HepG2 (cell line): Measurements from ENCODE around the gene PAK1. TPM values are rescaled to one million over a fixed set of nuclear protein-coding genes. Genes with fewer than 3 reads are reported as not detected.

Experiments used
- DRAP1 ChIP-seq: IDR thresholded peaks from 2 replicates; pipeline ENCODE4 v1.6.1; 2016; ENCODE audit warnings: missing genetic modification reagents, missing compliant biosample characterization
- ELF3 ChIP-seq: IDR thresholded peaks from 2 replicates; pipeline ENCODE4 v1.6.1; 2016; ENCODE audit warnings: missing genetic modification reagents, missing compliant biosample characterization
- ETS1 ChIP-seq: sonication (generic); formaldehyde crosslinking; IDR thresholded peaks from 2 replicates; pipeline ENCODE4 v1.4.0; 2020; ENCODE audit warnings: missing genetic modification reagents
- HNF4G ChIP-seq, 2 experiments: sonication (generic) in 1 of 2; formaldehyde crosslinking in 1 of 2; IDR thresholded peaks; 2 replicates each; pipeline versions ENCODE4 v1.4.0 to v1.6.1; 2011 to 2020; ENCODE audit warnings: borderline replicate concordance in 2 of 2, low read depth in 2 of 2, mild to moderate bottlenecking in 2 of 2, low read length in 1 of 2, missing genetic modification reagents in 1 of 2, moderate library complexity in 1 of 2
- ISL2 ChIP-seq: sonication (generic); formaldehyde crosslinking; IDR thresholded peaks from 2 replicates; pipeline ENCODE4 v1.5.0; 2020; ENCODE audit warnings: missing genetic modification reagents
- MTF1 ChIP-seq: sonication (generic); formaldehyde crosslinking; IDR thresholded peaks from 2 replicates; pipeline ENCODE4 v1.5.0; 2020; ENCODE audit warnings: missing genetic modification reagents
- MTF2 ChIP-seq: sonication (generic); formaldehyde crosslinking; IDR thresholded peaks from 2 replicates; pipeline ENCODE4 v1.5.0; 2020; ENCODE audit warnings: missing genetic modification reagents, borderline replicate concordance
- MXI1 ChIP-seq: IDR thresholded peaks from 3 replicates; pipeline ENCODE4 v1.6.1; 2012; ENCODE audit warnings: low read depth, low read length, inconsistent platforms, borderline replicate concordance
- SOX5 ChIP-seq: IDR thresholded peaks from 2 replicates; pipeline ENCODE4 v1.6.1; 2016; ENCODE audit warnings: borderline replicate concordance
- TCF7 ChIP-seq: sonication (generic); IDR thresholded peaks from 2 replicates; pipeline ENCODE4 v1.6.1; 2016; ENCODE audit warnings: antibody characterized with exemption, low read depth
- TFAP4 ChIP-seq: sonication (generic); IDR thresholded peaks from 2 replicates; pipeline ENCODE4 v1.6.1; 2016; ENCODE audit warnings: low read depth, borderline replicate concordance
- ZNF18 ChIP-seq: sonication (generic); formaldehyde crosslinking; IDR thresholded peaks from 2 replicates; pipeline ENCODE4 v1.8.0; 2022; ENCODE audit warnings: mild to moderate bottlenecking, missing genetic modification reagents; ENCODE audit not compliant: insufficient replicate concordance
- ZNF260 ChIP-seq: sonication (generic); formaldehyde crosslinking; IDR thresholded peaks from 2 replicates; pipeline ENCODE4 v1.4.0; 2020; ENCODE audit warnings: missing genetic modification reagents, low read depth, mild to moderate bottlenecking, borderline replicate concordance
- ZNF407 ChIP-seq: sonication (generic); formaldehyde crosslinking; IDR thresholded peaks from one replicate; pipeline ENCODE4 v1.5.1; 2020; ENCODE audit warnings: mild to moderate bottlenecking, missing genetic modification reagents; ENCODE audit errors: not compliant biosample characterization
- ZSCAN5A ChIP-seq: sonication (generic); formaldehyde crosslinking; IDR thresholded peaks from 2 replicates; pipeline ENCODE4 v1.8.0; 2022; ENCODE audit warnings: mild to moderate bottlenecking, missing genetic modification reagents, borderline replicate concordance
- polyA plus RNA-seq, 8 experiments: library from polyadenylated mRNA; depleted of rRNA in 3 of 8; stranded (reverse) in 7 of 8; unstranded in 1 of 8; fragments of >200 nt; fragmentation: Illumina TruSeq in 4 of 8; extraction: Trizol in 4 of 8; gene quantifications; 2 replicates each; pipeline versions ENCODE4 v1.2.1 to v1.2.3, GENCODE V29; 2011 to 2016; ENCODE audit warnings: low read depth in 4 of 8, missing spikeins in 1 of 8, mixed read lengths in 1 of 8; ENCODE audit not compliant: insufficient read depth in 1 of 8
- total RNA-seq, 5 experiments: library from RNA; depleted of rRNA; stranded (reverse); fragments of >200 nt; fragmentation: Illumina TruSeq; extraction: Trizol; gene quantifications; 2 replicates each; pipeline ENCODE4 v1.2.3, GENCODE V29; 2016; ENCODE audit warnings: low read depth in 1 of 5

PAK1 gene
- total and polyA plus RNA-seq, 2 of the 13 experiments (the other 11 are each of a cell fraction or from before 2014, with no cell fraction given): 1.5 to 4.3 TPM

GRCh38 chr11:77299528-77299993 lies 174.3 kb downstream of the PAK1 start (continued):
- TF ChIP-seq TFAP4: peak; percentile 40; the same call in 1 of the 2 replicates
- TF ChIP-seq MTF2 (CRISPR knock-in tag): no peak
- no peak for TF ChIP-seq MTF1 (CRISPR knock-in tag)
- TF ChIP-seq DRAP1: no peak
- no peak for TF ChIP-seq ZNF260 (CRISPR knock-in tag)
- TF ChIP-seq SOX5 (CRISPR knock-in tag): peak; percentile 58
- TF ChIP-seq ISL2: no peak
- peak; percentile 50 for TF ChIP-seq ELF3 (CRISPR knock-in tag)
- peak; percentile 16; the same call in 1 of the 2 replicates for TF ChIP-seq TCF7
- TF ChIP-seq ZNF18 (CRISPR knock-in tag): peak; percentile 85
- TF ChIP-seq ETS1 (CRISPR knock-in tag): no peak
- TF ChIP-seq ZSCAN5A (CRISPR knock-in tag): no peak
- peak; percentile 40; the same call in 1 of the 3 replicates for TF ChIP-seq MXI1
- TF ChIP-seq HNF4G (IDR thresholded peaks at IDR 0.05; ENCODE audit: borderline replicate concordance, low read depth, low read length): no peak
- no peak for TF ChIP-seq HNF4G (CRISPR knock-in tag; IDR thresholded peaks at IDR 0.05; ENCODE audit: borderline replicate concordance, low read depth)
- no peak for TF ChIP-seq ZNF407 (CRISPR knock-in tag)
